Epithelial cell of esophagus (primary cell): ENCODE measurements around the gene MYO1F.

Source experiments
- DNase-seq: peaks from one replicate; pipeline ENCODE4 v3.0.0; 2010; ENCODE audit warnings: low read depth
- H3K4me3 ChIP-seq: 2 replicates; pipeline ENCODE4 v1.5.1; 2011; ENCODE audit warnings: mild to moderate bottlenecking, low read length, control low read depth
- CTCF ChIP-seq: IDR thresholded peaks from 2 replicates; pipeline ENCODE4 v1.5.1; 2011; ENCODE audit warnings: low read depth, mild to moderate bottlenecking, low read length, control low read depth, inconsistent platforms; ENCODE audit not compliant: insufficient read depth; ENCODE audit errors: missing control alignments

Gene MYO1F

DNA sequence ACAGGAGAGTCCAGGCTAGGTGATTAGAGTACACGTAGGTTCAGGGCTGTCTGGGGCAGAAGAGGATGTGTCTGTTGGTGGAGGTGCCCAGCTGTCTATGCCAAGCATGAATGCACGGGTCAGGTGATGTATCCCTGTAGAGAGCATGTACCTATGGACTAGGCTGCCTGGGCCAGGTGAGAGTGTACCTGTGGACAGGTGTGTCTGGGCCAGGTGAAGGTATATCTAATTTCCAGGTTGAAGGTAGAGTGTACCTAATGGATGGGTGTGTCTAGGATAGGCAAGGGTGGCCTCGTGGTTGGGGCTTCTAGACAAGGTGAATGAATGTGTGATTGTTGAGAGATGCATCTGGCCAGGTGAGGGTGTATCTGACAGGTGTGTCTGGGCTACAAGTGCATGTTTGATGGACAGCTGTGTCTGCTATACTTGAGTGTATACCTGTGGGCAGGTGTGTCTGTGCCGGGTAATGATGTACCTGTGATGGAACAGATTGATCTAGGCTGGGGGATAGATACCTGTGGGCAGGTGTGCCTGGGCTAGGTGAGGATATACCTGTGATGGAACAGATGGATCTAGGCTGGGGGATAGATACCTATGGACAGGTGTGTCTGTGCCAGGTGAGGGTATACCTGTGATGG, 47.8 kb downstream of the MYO1F start:
- H3K4me3 ChIP-seq = no peak overlapping the region
- no peak for DNase-seq
- TF ChIP-seq CTCF = no peak

DNA sequence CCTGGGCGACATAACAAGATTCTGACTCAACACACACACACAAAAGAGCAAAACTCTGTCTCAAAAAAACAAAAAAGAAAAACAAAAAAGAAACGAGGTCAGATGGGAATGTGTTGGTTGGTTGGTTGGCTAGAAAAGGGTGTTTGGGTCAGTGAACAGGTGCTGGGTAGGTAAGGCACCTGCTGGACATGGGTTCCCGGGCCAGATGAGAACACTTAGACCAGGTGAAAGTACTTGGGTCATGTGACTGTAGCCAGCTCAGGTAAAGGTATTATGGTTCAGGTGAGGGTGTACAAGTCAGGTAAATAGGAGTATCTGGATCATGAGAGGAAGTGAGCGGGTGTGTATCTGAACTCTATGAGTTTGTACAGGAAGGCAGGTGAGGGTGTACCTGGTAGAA, 48.7 kb downstream of the MYO1F start:
- TF ChIP-seq CTCF = no peak
- no peak for DNase-seq

DNA sequence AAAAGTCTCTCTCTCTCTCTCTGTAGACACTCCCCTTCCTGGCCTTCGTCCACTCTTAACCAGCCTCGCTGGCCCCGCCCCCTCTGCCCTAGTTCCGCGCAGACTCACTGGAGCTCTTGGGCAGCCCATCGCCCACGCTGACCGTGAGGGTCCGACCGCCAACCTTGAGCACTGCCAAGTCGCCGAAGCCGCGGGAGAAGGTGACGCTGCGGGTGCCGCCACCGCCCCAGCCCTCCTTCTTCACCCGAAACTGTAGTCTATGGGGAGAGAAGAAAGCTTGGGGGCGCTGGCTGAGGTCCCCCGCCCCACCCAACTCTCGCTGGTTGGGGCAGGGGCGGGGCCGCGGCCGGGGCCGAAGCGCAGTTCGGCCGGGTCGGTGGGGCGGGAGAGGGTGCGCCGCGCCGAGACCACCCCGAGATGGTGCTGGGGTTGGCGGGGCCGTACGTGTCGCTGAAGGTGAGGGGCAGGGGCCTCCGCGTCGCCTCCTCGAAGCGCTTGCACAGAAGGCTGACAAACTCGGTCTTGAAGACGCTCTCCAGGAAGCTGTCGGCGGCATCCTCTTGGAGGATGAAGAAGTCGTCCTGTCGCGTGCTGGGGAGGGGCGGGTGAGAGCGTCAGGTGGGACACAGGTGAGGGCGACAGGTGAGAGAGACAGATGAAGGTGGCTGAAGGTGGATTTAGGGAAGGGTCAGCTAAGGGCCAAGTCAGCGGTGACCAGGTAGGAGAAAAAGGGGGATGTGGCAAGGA, 50.7 kb downstream of the MYO1F start:
- H3K4me3 ChIP-seq = peak overlapping the region; percentile 69
- TF ChIP-seq CTCF = no peak
- peak; percentile 69 for DNase-seq

More for the DNA sequence above, 48.7 kb downstream of the MYO1F start:
- no peak overlapping the region for H3K4me3 ChIP-seq

DNA sequence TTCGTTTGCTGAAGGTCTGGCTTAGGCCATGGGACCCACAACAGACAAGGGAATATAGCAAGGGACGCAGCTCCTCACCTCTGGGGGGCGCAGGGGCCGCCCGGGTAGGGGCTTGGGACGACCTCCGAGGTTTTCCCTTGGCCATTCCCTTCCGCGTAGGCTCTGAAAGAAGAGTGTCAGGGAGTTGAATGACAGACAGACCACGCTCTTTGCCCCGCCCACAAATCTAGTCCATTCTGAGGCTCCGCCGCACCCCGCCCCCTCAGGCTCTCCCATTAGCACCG, 51.9 kb downstream of the MYO1F start:
- no peak for TF ChIP-seq CTCF
- peak overlapping the region; percentile 50 for H3K4me3 ChIP-seq
- DNase-seq = no peak

DNA sequence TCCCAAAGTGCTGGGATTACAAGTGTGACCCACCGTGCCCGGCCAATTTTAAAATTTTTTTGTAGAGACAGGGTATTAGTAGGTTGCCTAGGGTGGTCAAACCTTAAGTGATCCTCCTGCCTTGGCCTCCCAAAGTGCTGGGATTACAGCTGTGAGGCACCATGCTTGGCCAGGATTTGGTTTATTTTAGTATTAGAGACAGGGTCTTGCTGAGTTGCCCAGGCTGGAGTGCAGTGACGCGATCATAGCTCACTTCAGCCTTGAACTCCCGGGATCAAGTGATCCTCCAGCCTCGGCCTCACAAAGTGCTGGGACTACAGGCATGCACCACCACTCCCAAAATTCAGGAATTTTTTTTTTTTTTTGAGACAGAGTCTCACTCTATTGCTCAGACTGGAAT, 57.9 kb downstream of the MYO1F start:
- TF ChIP-seq CTCF = no peak
- DNase-seq = no peak
- H3K4me3 ChIP-seq = no peak overlapping the region

DNA sequence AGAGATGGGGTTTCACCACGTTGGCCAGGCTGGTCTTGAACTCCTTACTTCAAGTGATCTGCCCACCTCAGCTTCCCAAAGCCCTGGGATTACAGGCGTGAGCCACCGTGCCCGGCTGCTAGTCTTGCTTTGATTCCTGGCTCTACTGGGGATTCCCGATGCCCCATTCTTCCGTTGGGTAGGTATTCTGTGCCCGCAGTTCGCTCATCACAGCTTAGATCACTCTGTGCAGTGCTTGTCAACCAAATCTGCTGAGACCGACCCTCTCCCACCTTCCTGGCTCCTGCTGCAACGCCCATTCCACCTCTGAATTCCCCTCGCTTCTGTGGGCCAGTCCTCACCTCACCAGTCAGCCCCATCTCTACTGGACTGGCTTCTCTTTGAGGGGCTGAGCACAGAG, 58.7 kb downstream of the MYO1F start:
- DNase-seq = no peak
- TF ChIP-seq CTCF = no peak
- H3K4me3 ChIP-seq = no peak overlapping the region
